Coronary artery (tissue), 2 donors: ENCODE results near the gene SAMD14.

Source experiments
- DNase-seq: peaks from one replicate; pipeline ENCODE4 v3.0.0-alpha.2; 2017; ENCODE audit warnings: low spot score
- H3K27ac ChIP-seq, 2 donors: fragments of 200-600 bp; sonication (generic); one replicate each; pipeline ENCODE4 v1.5.1; 2016 to 2019
- H3K4me3 ChIP-seq: fragments of 200-600 bp; sonication (generic); 2 replicates; pipeline ENCODE4 v1.5.1; 2016; ENCODE audit warnings: mild to moderate bottlenecking, moderate library complexity
- TF ChIP-seq, protein P1 (sequence below): fragments of 200-600 bp; sonication (generic); IDR thresholded peaks from one replicate; pipeline ENCODE4 v1.5.1; 2019; ENCODE audit warnings: antibody characterized with exemption

The SAMD14 gene

DNA sequence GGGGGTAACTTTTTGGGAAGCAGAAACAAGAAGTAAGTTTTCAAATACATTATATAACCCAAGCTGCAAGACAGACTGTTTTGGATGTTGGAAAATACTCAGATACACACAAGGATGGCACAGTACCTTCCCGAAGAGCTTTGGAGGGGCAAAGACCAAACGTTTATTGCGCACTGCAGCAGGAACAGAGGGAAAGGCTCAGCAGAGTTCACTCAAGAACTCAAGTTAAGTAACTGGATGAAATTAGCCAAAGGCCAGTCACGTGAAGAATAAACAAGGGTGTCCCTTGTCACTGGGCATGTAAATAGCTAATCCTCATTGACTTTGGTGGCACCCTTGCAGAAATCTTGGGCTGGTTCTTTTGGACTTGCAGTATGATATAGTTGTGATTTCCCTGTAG, 32.0 kb downstream of the SAMD14 start:
- H3K27ac ChIP-seq = no peak overlapping the region
- DNase-seq = no peak
- no peak overlapping the region for H3K4me3 ChIP-seq
- TF ChIP-seq, protein P1, sequence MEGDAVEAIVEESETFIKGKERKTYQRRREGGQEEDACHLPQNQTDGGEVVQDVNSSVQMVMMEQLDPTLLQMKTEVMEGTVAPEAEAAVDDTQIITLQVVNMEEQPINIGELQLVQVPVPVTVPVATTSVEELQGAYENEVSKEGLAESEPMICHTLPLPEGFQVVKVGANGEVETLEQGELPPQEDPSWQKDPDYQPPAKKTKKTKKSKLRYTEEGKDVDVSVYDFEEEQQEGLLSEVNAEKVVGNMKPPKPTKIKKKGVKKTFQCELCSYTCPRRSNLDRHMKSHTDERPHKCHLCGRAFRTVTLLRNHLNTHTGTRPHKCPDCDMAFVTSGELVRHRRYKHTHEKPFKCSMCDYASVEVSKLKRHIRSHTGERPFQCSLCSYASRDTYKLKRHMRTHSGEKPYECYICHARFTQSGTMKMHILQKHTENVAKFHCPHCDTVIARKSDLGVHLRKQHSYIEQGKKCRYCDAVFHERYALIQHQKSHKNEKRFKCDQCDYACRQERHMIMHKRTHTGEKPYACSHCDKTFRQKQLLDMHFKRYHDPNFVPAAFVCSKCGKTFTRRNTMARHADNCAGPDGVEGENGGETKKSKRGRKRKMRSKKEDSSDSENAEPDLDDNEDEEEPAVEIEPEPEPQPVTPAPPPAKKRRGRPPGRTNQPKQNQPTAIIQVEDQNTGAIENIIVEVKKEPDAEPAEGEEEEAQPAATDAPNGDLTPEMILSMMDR = no peak

DNA sequence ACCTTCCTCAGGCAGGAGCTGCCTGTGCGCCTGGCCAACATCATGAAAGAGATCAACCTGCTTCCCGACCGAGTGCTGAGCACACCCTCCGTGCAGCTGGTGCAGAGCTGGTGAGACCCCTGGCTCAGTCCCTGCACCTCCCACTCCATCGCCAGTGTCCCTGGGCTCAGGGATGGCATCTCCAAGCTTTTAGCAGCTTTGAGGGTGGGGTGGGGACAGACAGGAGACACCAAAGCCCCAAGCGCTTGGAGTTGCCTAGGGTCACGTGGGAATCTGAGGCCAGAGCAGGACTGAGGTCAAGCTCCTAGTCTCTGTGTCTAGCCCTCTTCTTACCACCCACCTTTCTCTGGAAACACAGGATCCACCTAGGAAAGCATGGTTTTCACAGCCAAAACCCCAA, 32.5 kb downstream of the SAMD14 start:
- H3K4me3 ChIP-seq = no peak overlapping the region
- H3K27ac ChIP-seq = no peak overlapping the region
- DNase-seq = no peak
- TF ChIP-seq, protein P1 = no peak

GRCh38 chr17:50096758-50097157, 33.2 kb downstream of the SAMD14 start:
- no peak for DNase-seq
- H3K4me3 ChIP-seq = peak overlapping the region; percentile 97
- TF ChIP-seq, protein P1 = no peak
- peak overlapping the region; percentile 85 to 97 for H3K27ac ChIP-seq

- TF ChIP-seq, protein P1 = no peak
- no peak for DNase-seq
- Histone ChIP-seq H3K4me3 (peak overlapping the region; percentile 97), H3K27ac (peak overlapping the region; percentile 85 to 97)
Measured at GRCh38 chr17:50096092-50096491, 33.9 kb downstream of the SAMD14 start.

- TF ChIP-seq, protein P1 = no peak
- Histone ChIP-seq H3K27ac (peak overlapping the region; percentile 85 to 97), H3K4me3 (peak overlapping the region; percentile 97)
- DNase-seq = no peak
Measured at GRCh38 chr17:50095626-50096037, 34.3 kb downstream of the SAMD14 start.

- DNase-seq = peak; percentile 96
- TF ChIP-seq, protein P1 = no peak
- H3K4me3 ChIP-seq = peak within 1 kb of the TSS; percentile 97
- H3K27ac ChIP-seq = peak within 1 kb of the TSS; percentile 85 to 97
Measured at GRCh38 chr17:50094753-50095619, 35.0 kb downstream of the SAMD14 start, which contains the start of gene PDK2. PDK2 (plus strand) TSS chr17:50095351; CDS start chr17:50095436, 85 bp downstream.
